ENCODE results near the gene PLPP4. TPM values are rescaled to one million over a fixed set of nuclear protein-coding genes. Genes with fewer than 3 reads are reported as not detected.

PLPP4 gene
- not detected in 2 replicates for total RNA-seq

DNA sequence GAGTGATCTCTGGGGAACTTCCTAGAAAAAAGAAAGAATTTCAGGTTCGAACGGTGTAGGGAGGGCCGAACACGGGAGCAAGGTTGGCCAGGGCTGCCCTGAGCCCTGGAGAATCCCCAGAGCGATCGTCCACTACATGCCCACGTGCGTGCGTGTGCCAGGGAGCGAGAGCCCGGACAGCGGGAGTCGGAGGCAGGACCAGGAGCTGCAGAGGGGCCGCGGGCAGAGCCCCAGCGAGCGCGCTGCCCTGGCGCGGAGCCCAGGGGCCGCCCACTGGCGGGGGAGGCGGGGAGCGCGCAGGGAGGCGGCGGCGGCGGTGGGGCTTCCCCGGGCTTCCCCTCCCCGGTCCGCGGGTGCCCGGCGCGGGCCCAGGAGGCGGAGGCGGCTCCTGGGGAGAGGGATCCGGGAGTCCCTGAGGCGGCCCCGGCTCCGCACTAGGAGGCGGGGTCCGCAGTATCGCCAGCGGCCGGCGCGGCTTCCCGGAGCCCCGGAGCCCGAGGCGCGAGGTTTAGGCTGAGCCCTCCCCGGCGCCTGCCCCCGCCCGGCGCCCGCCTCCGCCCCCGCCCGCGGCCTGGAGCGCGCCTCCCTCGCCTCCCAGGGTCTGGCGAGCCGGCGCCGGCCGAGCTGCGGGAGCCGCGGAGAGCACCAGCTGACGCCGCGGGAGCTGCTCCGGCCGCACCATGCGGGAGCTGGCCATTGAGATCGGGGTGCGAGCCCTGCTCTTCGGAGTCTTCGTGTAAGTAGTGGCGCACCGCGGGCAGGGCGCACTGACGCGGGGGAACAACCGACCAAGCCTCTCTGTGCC is at the start of gene PLPP4:
PLPP4 (plus strand) TSS at position 602 of the 805 bp plus-strand sequence; CDS start at position 681, 79 bp downstream.

